Measurements from ENCODE around the gene PCSK2. TPM values are rescaled to one million over a fixed set of nuclear protein-coding genes. Genes with fewer than 3 reads are reported as not detected.

PCSK2 gene
- polyA plus RNA-seq, 3 donors: 0.71 to 0.85 (median 0.78) TPM

- DNase-seq (ENCODE audit: low read depth in 3 of 3, low spot score in 2 of 3): no peak
Observed at GRCh38 chr20:17470521-17470920, 243.7 kb downstream of the PCSK2 start.

- no peak for DNase-seq (ENCODE audit: low read depth in 3 of 3, low spot score in 2 of 3)
Observed at GRCh38 chr20:17470973-17471372, 244.1 kb downstream of the PCSK2 start.

- DNase-seq (ENCODE audit: low read depth in 3 of 3, low spot score in 2 of 3): no peak
Observed at GRCh38 chr20:17471606-17472187, 244.9 kb downstream of the PCSK2 start.

- DNase-seq (ENCODE audit: low read depth in 3 of 3, low spot score in 2 of 3): no peak
Observed at GRCh38 chr20:17473659-17474058, 246.8 kb downstream of the PCSK2 start.

GRCh38 chr20:17479063-17479657 is 252.3 kb downstream of the PCSK2 start:
- DNase-seq (ENCODE audit: low read depth in 3 of 3, low spot score in 2 of 3): no peak

GRCh38 chr20:17480696-17481095 is 253.9 kb downstream of the PCSK2 start:
- DNase-seq (ENCODE audit: low read depth in 3 of 3, low spot score in 2 of 3): no peak

GRCh38 chr20:17481661-17482060 is 254.8 kb downstream of the PCSK2 start:
- DNase-seq (ENCODE audit: low read depth in 3 of 3, low spot score in 2 of 3): no peak

GRCh38 chr20:17482536-17482935 is 255.7 kb downstream of the PCSK2 start:
- DNase-seq (ENCODE audit: low read depth in 3 of 3, low spot score in 2 of 3): no peak

- DNase-seq (ENCODE audit: low read depth in 3 of 3, low spot score in 2 of 3): no peak
Observed at GRCh38 chr20:17485017-17485416, 258.2 kb downstream of the PCSK2 start.

- DNase-seq (ENCODE audit: low read depth in 3 of 3, low spot score in 2 of 3): no peak
Observed at GRCh38 chr20:17488916-17489600, 262.2 kb downstream of the PCSK2 start.

- no peak for DNase-seq (ENCODE audit: low read depth in 3 of 3, low spot score in 2 of 3)
Observed at GRCh38 chr20:17490501-17490900, 263.7 kb downstream of the PCSK2 start.

- DNase-seq (ENCODE audit: low read depth in 3 of 3, low spot score in 2 of 3): no peak
Observed at GRCh38 chr20:17491041-17491440, 264.2 kb downstream of the PCSK2 start.

GRCh38 chr20:17491488-17491887 is 264.6 kb downstream of the PCSK2 start:
- no peak for DNase-seq (ENCODE audit: low read depth in 3 of 3, low spot score in 2 of 3)

GRCh38 chr20:17493173-17493572 is 266.3 kb downstream of the PCSK2 start:
- DNase-seq (ENCODE audit: low read depth in 3 of 3, low spot score in 2 of 3): no peak

- no peak for DNase-seq (ENCODE audit: low read depth in 3 of 3, low spot score in 2 of 3)
Observed at GRCh38 chr20:17494201-17494600, 267.4 kb downstream of the PCSK2 start.

GRCh38 chr20:17495826-17496225 is 269.0 kb downstream of the PCSK2 start:
- DNase-seq (ENCODE audit: low read depth in 3 of 3, low spot score in 2 of 3): no peak

- no peak for DNase-seq (ENCODE audit: low read depth in 3 of 3, low spot score in 2 of 3)
Observed at GRCh38 chr20:17497821-17498580, 271.2 kb downstream of the PCSK2 start.

GRCh38 chr20:17498641-17499040 is 271.8 kb downstream of the PCSK2 start:
- DNase-seq (ENCODE audit: low read depth in 3 of 3, low spot score in 2 of 3): no peak

- DNase-seq (ENCODE audit: low read depth in 3 of 3, low spot score in 2 of 3): no peak
Observed at GRCh38 chr20:17499041-17499440, 272.2 kb downstream of the PCSK2 start.

- DNase-seq (ENCODE audit: low read depth in 3 of 3, low spot score in 2 of 3): no peak
Observed at GRCh38 chr20:17500271-17500670, 273.4 kb downstream of the PCSK2 start.

GRCh38 chr20:17500826-17501225 is 274.0 kb downstream of the PCSK2 start:
- DNase-seq (ENCODE audit: low read depth in 3 of 3, low spot score in 2 of 3): no peak

Measured in right renal cortex interstitium (tissue), 3 donors.